ENCODE measurements around the gene RIC8B. TPM values are rescaled to one million over a fixed set of nuclear protein-coding genes. Genes with fewer than 3 reads are reported as not detected.

The RIC8B gene
- total RNA-seq, 2 experiments from 2014 or later: 14.2 to 15.0 TPM

Other genes starting within 250 kb of the RIC8B start
- gene RFX4, start 191.7 kb upstream of the RIC8B start, total RNA-seq: not detected
- gene TMEM263, start 181.2 kb downstream of the RIC8B start, total RNA-seq: 10 to 100 TPM; 18.9 to 28.8 TPM
- gene MTERF2, start 212.5 kb downstream of the RIC8B start, total RNA-seq: 1 to 10 TPM; 5.6 to 6.9 TPM

All from activated CD8-positive, alpha-beta memory T cell treated with anti-CD3 and anti-CD28 coated beads, Interleukin-2, amount 10 ng/mL, durations not matched to agents 7 days and 5 days (primary cell).